ENCODE measurements around the gene ALX1. TPM values are rescaled to one million over a fixed set of nuclear protein-coding genes. Genes with fewer than 3 reads are reported as not detected.

ALX1 gene
- total RNA-seq: under 0.01 and 0.14 TPM in 2 replicates

DNA sequence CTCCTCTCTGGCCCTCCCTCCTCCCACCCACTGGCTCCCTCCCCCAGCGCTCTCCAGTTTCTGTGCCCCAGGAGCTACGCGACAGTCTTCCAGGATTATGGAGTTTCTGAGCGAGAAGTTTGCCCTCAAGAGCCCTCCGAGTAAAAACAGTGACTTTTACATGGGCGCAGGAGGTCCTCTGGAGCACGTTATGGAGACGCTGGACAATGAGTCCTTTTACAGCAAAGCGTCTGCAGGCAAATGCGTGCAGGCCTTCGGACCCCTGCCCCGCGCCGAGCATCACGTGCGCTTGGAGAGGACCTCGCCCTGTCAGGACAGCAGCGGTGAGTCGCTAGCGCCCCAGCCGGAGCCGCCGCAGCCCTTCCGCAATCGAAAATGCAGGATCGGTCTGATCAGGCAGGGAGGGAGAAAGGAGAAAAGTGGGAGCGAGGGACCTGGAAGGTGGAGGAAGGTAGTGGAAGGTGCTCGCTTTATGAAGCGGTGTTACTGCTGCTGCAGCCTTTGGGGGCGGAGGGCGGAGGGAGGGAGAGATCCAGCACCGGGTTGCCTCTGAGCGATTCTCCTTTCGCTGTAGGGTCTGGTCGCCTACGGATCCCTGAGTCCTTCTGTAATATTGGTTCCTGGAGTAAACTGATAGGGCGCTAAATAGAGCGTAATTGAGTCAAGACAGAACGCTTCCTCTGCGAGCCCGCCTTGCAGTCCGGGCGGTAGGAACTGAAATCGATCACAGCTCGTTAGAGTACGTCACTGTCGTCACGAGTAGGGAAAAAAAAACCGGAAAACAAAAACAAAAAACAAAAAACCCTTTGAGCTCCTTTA lies at the start of gene ALX1:
Gene ALX1, plus strand, starts transcription at position 56 of the 819 bp plus-strand sequence. Its CDS starts 42 bp downstream, at position 98.

Other genes with a start within 250 kb of the ALX1 start
- not detected in 2 replicates for gene TSPAN19, start 243.9 kb upstream of the ALX1 start, total RNA-seq
- under 0.01 and 1.4 TPM in 2 replicates for gene LRRIQ1, start 243.9 kb upstream of the ALX1 start, total RNA-seq